ENCODE results near the gene NEIL3. TPM values are rescaled to one million over a fixed set of nuclear protein-coding genes. Genes with fewer than 3 reads are reported as not detected.

Gene NEIL3
- total RNA-seq, 1 donor from 2014 or later: 6.6 TPM

DNA sequence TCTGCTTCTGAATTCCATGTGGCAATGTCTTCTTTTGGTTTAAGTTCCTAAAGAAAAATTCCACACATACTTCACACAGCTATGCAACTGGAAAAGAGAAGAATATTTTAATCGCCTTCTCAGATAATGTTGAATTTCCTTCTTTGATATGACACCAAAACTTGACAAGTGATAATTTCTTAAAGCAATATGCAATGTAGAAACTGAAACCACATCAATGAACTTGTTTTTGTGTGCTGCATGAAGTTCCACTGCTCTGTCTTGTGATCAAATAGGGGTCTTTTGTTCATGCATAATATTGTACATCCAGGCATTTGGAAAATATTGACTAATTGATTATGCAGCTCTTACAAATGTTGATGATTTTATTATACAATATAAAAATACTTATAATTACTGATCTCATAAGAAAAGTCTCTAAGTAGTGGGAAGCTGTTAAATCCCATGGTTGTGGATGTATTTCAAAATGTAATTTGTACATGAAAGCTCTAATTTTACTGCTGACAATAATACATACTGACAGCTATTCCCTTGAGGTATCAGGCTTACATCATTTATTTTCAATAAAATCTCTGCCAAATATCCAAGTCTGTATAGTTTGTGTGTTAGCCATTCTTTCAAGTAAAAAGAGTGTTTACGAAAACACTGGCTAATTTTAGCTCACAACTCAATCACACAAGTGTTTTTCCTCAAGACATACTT is 76.1 kb downstream of the NEIL3 start:
- Mint-ChIP-seq H3K4me3 (ENCODE audit: low read depth) (no peak overlapping the region), H3K36me3 (ENCODE audit: insufficient read depth) (no peaks in the 10 kb centered on the region), H3K4me1 (ENCODE audit: low read depth) (peaks cover 6% of the 10 kb centered on the region), H3K27ac (no peak overlapping the region), H3K9me3 (ENCODE audit: low read depth) (no peaks in the 10 kb centered on the region), H3K27me3 (peaks cover 3% of the 10 kb centered on the region)
- DNase-seq (ENCODE audit: low spot score, unreplicated experiment): no peak
- TF ChIP-seq, protein P1, sequence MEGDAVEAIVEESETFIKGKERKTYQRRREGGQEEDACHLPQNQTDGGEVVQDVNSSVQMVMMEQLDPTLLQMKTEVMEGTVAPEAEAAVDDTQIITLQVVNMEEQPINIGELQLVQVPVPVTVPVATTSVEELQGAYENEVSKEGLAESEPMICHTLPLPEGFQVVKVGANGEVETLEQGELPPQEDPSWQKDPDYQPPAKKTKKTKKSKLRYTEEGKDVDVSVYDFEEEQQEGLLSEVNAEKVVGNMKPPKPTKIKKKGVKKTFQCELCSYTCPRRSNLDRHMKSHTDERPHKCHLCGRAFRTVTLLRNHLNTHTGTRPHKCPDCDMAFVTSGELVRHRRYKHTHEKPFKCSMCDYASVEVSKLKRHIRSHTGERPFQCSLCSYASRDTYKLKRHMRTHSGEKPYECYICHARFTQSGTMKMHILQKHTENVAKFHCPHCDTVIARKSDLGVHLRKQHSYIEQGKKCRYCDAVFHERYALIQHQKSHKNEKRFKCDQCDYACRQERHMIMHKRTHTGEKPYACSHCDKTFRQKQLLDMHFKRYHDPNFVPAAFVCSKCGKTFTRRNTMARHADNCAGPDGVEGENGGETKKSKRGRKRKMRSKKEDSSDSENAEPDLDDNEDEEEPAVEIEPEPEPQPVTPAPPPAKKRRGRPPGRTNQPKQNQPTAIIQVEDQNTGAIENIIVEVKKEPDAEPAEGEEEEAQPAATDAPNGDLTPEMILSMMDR (IDR thresholded peaks at IDR 0.05; ENCODE audit: unreplicated experiment): no peak

DNA sequence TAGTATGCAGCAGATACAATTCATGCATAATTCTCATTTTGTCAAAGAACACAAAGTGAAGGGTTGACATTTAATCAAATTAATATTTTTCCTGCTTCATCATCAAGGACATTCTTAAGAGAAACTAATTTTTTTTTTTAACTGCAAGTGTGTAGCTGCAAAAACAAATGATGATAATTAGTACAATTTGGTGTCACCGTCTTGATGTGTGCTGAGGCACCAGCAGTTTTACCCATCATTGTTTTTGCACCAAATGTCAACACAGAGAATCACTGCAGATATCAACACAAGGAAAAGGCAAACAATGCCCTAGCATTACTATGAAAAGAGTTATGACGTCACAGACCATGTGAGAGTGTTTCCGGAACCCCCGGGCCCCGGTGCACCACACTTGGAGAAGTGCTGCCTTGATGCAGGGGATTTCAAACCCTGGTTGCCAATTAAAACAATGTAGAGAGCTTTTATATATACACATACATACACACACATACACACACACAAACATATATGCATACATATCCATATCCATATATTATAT is 76.7 kb downstream of the NEIL3 start:
- H3K9me3 Mint-ChIP-seq (ENCODE audit: low read depth): no peaks in the 10 kb centered on the region
- H3K4me1 Mint-ChIP-seq (ENCODE audit: low read depth): peaks cover 6% of the 10 kb centered on the region
- H3K4me3 Mint-ChIP-seq (ENCODE audit: low read depth): no peak overlapping the region
- H3K36me3 Mint-ChIP-seq (ENCODE audit: insufficient read depth): no peaks in the 10 kb centered on the region
- TF ChIP-seq, protein P1 (IDR thresholded peaks at IDR 0.05; ENCODE audit: unreplicated experiment): no peak
- H3K27ac Mint-ChIP-seq: no peak overlapping the region
- no peak for DNase-seq (ENCODE audit: low spot score, unreplicated experiment)
- peaks cover 6% of the 10 kb centered on the region for H3K27me3 Mint-ChIP-seq

DNA sequence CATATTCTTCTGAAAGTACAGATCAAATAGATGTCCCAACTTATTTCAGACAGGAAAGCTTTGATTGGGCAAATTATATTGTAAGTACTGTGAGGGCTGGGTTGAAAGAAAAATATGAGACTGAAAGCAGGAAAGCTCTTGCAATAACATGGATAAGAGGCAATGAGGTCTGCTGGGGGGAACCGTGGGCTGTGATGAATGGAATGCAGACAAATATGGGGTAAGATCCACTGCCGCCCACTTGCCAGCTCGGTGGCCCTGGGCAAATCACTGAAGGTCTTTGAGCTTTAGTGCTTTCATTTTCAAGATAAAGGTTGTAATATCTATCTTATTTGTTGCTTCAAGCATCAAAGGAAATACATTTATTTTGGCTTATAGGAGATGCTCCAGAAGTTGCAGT is 81.6 kb downstream of the NEIL3 start:
- H3K4me1 Mint-ChIP-seq (ENCODE audit: low read depth): peaks cover 6% of the 10 kb centered on the region
- no peak overlapping the region for H3K4me3 Mint-ChIP-seq (ENCODE audit: low read depth)
- DNase-seq (ENCODE audit: low spot score, unreplicated experiment): no peak
- H3K27me3 Mint-ChIP-seq: peaks cover 5% of the 10 kb centered on the region
- H3K36me3 Mint-ChIP-seq (ENCODE audit: insufficient read depth): no peaks in the 10 kb centered on the region
- no peak overlapping the region for H3K27ac Mint-ChIP-seq
- no peaks in the 10 kb centered on the region for H3K9me3 Mint-ChIP-seq (ENCODE audit: low read depth)
- TF ChIP-seq, protein P1 (IDR thresholded peaks at IDR 0.05; ENCODE audit: unreplicated experiment): no peak

DNA sequence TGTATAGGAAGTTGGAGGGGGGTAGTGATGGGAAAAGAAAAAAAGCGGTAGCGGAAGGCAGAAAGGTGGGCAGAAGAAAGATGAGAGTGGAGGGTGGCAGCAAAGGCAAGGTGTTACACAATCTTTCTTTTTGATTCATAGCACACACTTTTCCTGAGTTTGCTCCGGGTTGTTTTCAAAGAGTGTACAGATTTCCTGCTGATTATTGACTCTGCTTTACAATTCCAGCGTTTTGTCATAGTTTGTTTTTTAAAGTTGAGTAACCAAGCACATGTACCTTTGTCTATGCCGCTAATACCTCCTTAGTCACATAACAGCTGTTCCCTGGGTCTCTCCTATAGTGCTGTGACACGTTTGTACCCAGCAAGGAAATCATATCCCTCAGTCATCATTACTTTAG is 82.3 kb downstream of the NEIL3 start:
- H3K4me3 Mint-ChIP-seq (ENCODE audit: low read depth): no peak overlapping the region

DNA sequence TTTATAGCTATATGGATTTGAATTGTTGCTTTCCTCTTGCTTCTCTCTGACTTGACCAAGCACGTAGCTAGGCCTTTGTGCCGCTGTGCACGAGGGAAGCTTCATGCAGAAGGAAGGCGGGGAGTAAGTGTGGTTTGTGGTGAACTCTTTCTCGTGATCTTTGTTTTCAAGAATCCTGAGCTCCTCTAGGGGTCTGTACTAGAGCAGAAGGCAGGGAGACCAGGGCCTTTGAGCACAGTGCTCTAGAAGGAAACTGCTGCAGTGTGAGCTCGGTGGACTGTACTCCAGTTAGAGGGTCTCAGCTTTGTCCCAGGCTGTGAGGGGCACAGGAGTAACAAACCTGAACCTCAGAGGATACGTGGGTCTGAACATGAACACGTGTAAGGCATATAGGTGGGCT is 83.6 kb downstream of the NEIL3 start:
- no peak overlapping the region for H3K27ac Mint-ChIP-seq
- TF ChIP-seq, protein P1 (IDR thresholded peaks at IDR 0.05; ENCODE audit: unreplicated experiment): no peak
- H3K9me3 Mint-ChIP-seq (ENCODE audit: low read depth): peaks cover 6% of the 10 kb centered on the region
- no peak for DNase-seq (ENCODE audit: low spot score, unreplicated experiment)
- H3K4me3 Mint-ChIP-seq (ENCODE audit: low read depth): no peak overlapping the region
- H3K27me3 Mint-ChIP-seq: peaks cover 5% of the 10 kb centered on the region
- H3K4me1 Mint-ChIP-seq (ENCODE audit: low read depth): peaks cover 3% of the 10 kb centered on the region
- no peaks in the 10 kb centered on the region for H3K36me3 Mint-ChIP-seq (ENCODE audit: insufficient read depth)

More for the DNA sequence above, 82.3 kb downstream of the NEIL3 start:
- H3K9me3 Mint-ChIP-seq (ENCODE audit: low read depth): no peaks in the 10 kb centered on the region
- TF ChIP-seq, protein P1 (IDR thresholded peaks at IDR 0.05; ENCODE audit: unreplicated experiment): no peak
- H3K4me1 Mint-ChIP-seq (ENCODE audit: low read depth): peaks cover 3% of the 10 kb centered on the region
- peaks cover 5% of the 10 kb centered on the region for H3K27me3 Mint-ChIP-seq
- no peak overlapping the region for H3K27ac Mint-ChIP-seq
- no peaks in the 10 kb centered on the region for H3K36me3 Mint-ChIP-seq (ENCODE audit: insufficient read depth)
- no peak for DNase-seq (ENCODE audit: low spot score, unreplicated experiment)

All from progenitor cell of endocrine pancreas (in vitro differentiated cells).